Subcutaneous adipose tissue (tissue), 4 donors: Measurements from ENCODE around the gene CORO2A. TPM values are rescaled to one million over a fixed set of nuclear protein-coding genes. Genes with fewer than 3 reads are reported as not detected.

Experiments
- CTCF ChIP-seq: fragments of 450-650 bp; IDR thresholded peaks from one replicate; pipeline ENCODE4 v1.5.1; 2016; ENCODE audit warnings: low read depth, mild to moderate bottlenecking, control low read depth, antibody characterized with exemption, moderate library complexity
- total RNA-seq, 4 donors: library from RNA; depleted of rRNA; stranded (reverse); fragments of >200 nt; gene quantifications; one replicate each; pipeline ENCODE4 v1.1.0, GENCODE V29; 2016

Gene CORO2A
- total RNA-seq, 4 donors from 2014 or later: 0.82 to 10.4 (median 2.0) TPM

GRCh38 chr9:98232926-98233325 lies 40.5 kb upstream of the CORO2A start:
- no peak for TF ChIP-seq CTCF

GRCh38 chr9:98231770-98232478 lies 39.5 kb upstream of the CORO2A start:
- no peak for TF ChIP-seq CTCF

GRCh38 chr9:98230789-98231188 lies 38.4 kb upstream of the CORO2A start:
- no peak for TF ChIP-seq CTCF

GRCh38 chr9:98230304-98230703 lies 37.9 kb upstream of the CORO2A start:
- TF ChIP-seq CTCF: no peak

GRCh38 chr9:98229620-98230019 lies 37.2 kb upstream of the CORO2A start:
- TF ChIP-seq CTCF: no peak

- no peak for TF ChIP-seq CTCF
Observed at GRCh38 chr9:98229090-98229395, 36.6 kb upstream of the CORO2A start.

- no peak for TF ChIP-seq CTCF
Observed at GRCh38 chr9:98228392-98229089, 36.1 kb upstream of the CORO2A start.
